Body of pancreas (tissue), 4 donors: Measurements from ENCODE around the gene CERCAM.

Experiments used
- CTCF ChIP-seq, 7 experiments: fragments of 450-650 bp in 4 of 7; fragments of 200-600 bp in 3 of 7; sonication (generic) in 3 of 7; IDR thresholded peaks; one replicate each; pipeline ENCODE4 v1.5.1; 2016 to 2019; ENCODE audit warnings: antibody characterized with exemption in 7 of 7
- POLR2A ChIP-seq, 3 donors: fragments of 450-650 bp; IDR thresholded peaks; one replicate each; pipeline ENCODE4 v1.6.1; 2016; ENCODE audit warnings: antibody characterized with exemption in 3 of 3, mild to moderate bottlenecking in 2 of 3

- no peak for TF ChIP-seq CTCF (IDR thresholded peaks at IDR 0.05)
- TF ChIP-seq POLR2A (IDR thresholded peaks at IDR 0.05): no peak
Observed at GRCh38 chr9:128434340-128434739, 13.7 kb downstream of the CERCAM start.
